Kasumi-1 (cell line): ENCODE data around the gene SLCO2A1.

Source experiments
- DNase-seq, 2 experiments: peaks; one replicate each; lab custom pipeline; 2025; lab: John Stamatoyannopoulos, UW

SLCO2A1 gene

GRCh38 chr3:133884054-133884886 is 145.5 kb downstream of the SLCO2A1 start:
- no peak for DNase-seq

DNA sequence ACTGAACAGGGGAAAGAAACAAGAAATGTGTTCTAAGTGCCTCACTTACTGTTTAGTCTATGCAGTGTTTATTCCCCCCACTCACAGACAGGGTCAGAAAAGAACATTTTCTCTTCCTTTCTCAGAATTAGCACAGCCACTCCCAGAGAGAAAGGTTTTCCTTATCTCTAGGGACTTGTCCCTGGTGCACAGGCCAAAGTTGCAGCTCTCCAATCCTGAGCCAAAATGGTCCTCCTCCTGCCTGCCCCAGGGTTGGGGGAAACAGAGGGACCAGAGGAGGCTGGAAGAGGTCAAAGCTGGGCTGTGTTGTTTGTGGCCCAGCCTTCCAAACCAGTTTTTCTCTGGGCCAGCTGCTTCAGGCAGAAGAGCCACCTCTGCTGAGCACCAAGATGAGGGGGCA is 146.1 kb downstream of the SLCO2A1 start:
- DNase-seq, result no peak

- no peak for DNase-seq
Measured at GRCh38 chr3:133882986-133883586, 146.6 kb downstream of the SLCO2A1 start.

GRCh38 chr3:133881939-133882825 is 147.5 kb downstream of the SLCO2A1 start:
- peak; percentile 43 to 59 for DNase-seq

- DNase-seq, result no peak
Measured at GRCh38 chr3:133881492-133881891, 148.2 kb downstream of the SLCO2A1 start.

DNA sequence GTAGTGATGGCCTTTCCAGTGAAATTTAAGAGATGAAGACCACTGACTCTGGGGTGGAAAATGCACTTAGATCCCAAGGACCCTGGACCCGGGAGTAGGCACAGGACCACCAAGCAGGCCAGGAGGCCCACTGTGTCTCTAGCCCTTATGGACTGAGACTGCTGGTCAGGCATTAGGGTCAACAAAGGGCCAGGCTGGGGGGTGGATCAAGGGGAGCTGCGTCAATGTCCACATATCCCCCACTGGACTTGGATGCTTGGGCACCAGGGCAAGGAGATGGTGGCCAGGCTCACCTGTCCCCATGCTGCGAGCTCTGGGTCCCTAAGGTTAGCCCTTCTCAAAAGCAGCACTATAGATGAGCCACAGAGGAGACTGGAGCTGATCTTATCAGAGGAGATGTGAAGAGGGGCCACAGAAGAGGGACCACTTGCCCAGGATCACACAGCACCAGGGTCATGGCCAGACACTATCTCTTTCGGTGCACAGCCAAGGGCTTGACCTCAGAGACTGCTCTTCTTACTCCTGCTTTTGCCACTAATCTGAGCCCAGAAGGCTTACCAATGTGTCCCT is 148.8 kb downstream of the SLCO2A1 start:
- DNase-seq, result no peak

GRCh38 chr3:133880287-133880686 is 149.4 kb downstream of the SLCO2A1 start:
- DNase-seq, result peak; percentile 56 to 69

GRCh38 chr3:133878518-133878917 is 151.2 kb downstream of the SLCO2A1 start:
- no peak for DNase-seq
